K562 (cell line): Measurements from ENCODE around the gene COPS9. TPM values are rescaled to one million over a fixed set of nuclear protein-coding genes. Genes with fewer than 3 reads are reported as not detected.

Experiments used
- ATAC-seq: fragments of 200-7000 bp; cut with Tn5 transposase; 3 replicates; pipeline ENCODE4 v1.9.1; 2020; ENCODE audit warnings: moderate library complexity
- BruUV-seq: library from RNA; stranded (reverse); fragments of 400-500 nt; replicated peaks from 2 replicates; lab custom pipeline; 2021; lab: Mats Ljungman, UMichigan
- CTCF ChIA-PET: fragments of 300-600 bp; formaldehyde crosslinking; extraction: SDS; loops from one replicate; lab custom pipeline; 2021; ENCODE audit warnings: low intra/inter-chr PET ratio; lab: Yijun Ruan, JAX
- POLR2A ChIA-PET: fragments of 300-600, 350-650 bp; sonication (Branson Sonifier 250); formaldehyde crosslinking; extraction: SDS; loops from one replicate; lab custom pipeline; 2021; ENCODE audit warnings: antibody characterized with exemption, inconsistent platforms; lab: Yijun Ruan, JAX
- DNase-seq, 4 experiments: peaks; one replicate each; pipeline versions ENCODE4 v3.0.0 to v3.0.0-alpha.2; 2011 to 2018; ENCODE audit warnings: low spot score in 3 of 4, mixed read lengths in 3 of 4; ENCODE audit errors: extremely low read depth in 1 of 4
- FAIRE-seq: peaks from 2 replicates; lab custom pipeline; 2011; peaks lifted over from hg19 to GRCh38; lab: Jason Lieb, UNC
- H2AFZ ChIP-seq: 2 replicates; pipeline ENCODE4 v1.6.0; 2011; ENCODE audit warnings: low read depth, low read length, control low read depth, inconsistent platforms
- H3K27ac ChIP-seq: fragments of 200-600 bp; 3 replicates; pipeline ENCODE4 v1.8.0; 2011; ENCODE audit warnings: low read depth, mild to moderate bottlenecking, control low read depth, inconsistent platforms, low read length, moderate library complexity, mixed read lengths; ENCODE audit errors: extremely low read depth
- H3K27me3 ChIP-seq, 2 experiments: fragments of 300-600 bp in 1 of 2; 2 replicates in 1 of 2; 3 replicates in 1 of 2; pipeline versions ENCODE4 v1.6.0 to v1.8.0; 2011; ENCODE audit warnings: inconsistent platforms in 2 of 2, low read length in 2 of 2, mild to moderate bottlenecking in 1 of 2, mixed read lengths in 1 of 2, moderate library complexity in 1 of 2; ENCODE audit not compliant: control insufficient read depth in 2 of 2, insufficient read depth in 2 of 2
- H3K36me3 ChIP-seq: fragments of 300-600 bp; 3 replicates; pipeline ENCODE4 v1.8.0; 2011; ENCODE audit warnings: mild to moderate bottlenecking, low read length, inconsistent platforms; ENCODE audit not compliant: control insufficient read depth, insufficient read depth
- H3K4me1 ChIP-seq, 2 experiments: fragments of 200-600 bp in 1 of 2; replicated peaks in 1 of 2; 2 replicates in 1 of 2; 3 replicates in 1 of 2; pipeline versions ENCODE4 v1.5.1 to v1.8.0; 2011; ENCODE audit warnings: inconsistent platforms in 2 of 2, low read length in 2 of 2, mild to moderate bottlenecking in 1 of 2, mixed read lengths in 1 of 2, moderate library complexity in 1 of 2; ENCODE audit not compliant: control insufficient read depth in 2 of 2, insufficient read depth in 2 of 2
- H3K4me2 ChIP-seq: 2 replicates; pipeline ENCODE4 v1.6.1; 2011; ENCODE audit warnings: low read length, control low read depth, inconsistent platforms, mixed read lengths; ENCODE audit not compliant: insufficient read depth
- H3K4me3 ChIP-seq: fragments of 200-600 bp; sonication (generic), shearing (Covaris generic); 2 replicates; pipeline ENCODE4 v1.5.1; 2016; ENCODE audit warnings: control low read depth, inconsistent platforms
- H3K79me2 ChIP-seq: fragments of 200-600 bp; 3 replicates; pipeline ENCODE4 v1.8.0; 2011; ENCODE audit warnings: low read length, inconsistent platforms; ENCODE audit not compliant: control insufficient read depth, insufficient read depth
- H3K9ac ChIP-seq, 2 experiments: 2 replicates each; pipeline versions ENCODE4 v1.6.0 to v1.6.1; 2011; ENCODE audit warnings: low read depth in 2 of 2, low read length in 2 of 2, control low read depth in 1 of 2, inconsistent platforms in 1 of 2, mild to moderate bottlenecking in 1 of 2, mixed read lengths in 1 of 2; ENCODE audit not compliant: insufficient read depth in 1 of 2
- H3K9me1 ChIP-seq: one replicate; pipeline ENCODE4 v1.6.0; 2011; ENCODE audit warnings: inconsistent platforms, mild to moderate bottlenecking, low read length, moderate library complexity; ENCODE audit not compliant: control insufficient read depth, insufficient read depth
- H3K9me3 ChIP-seq: replicated peaks from 2 replicates; pipeline ENCODE4 v1.5.1; 2011; ENCODE audit warnings: low read depth, low read length, inconsistent platforms; ENCODE audit not compliant: control insufficient read depth, insufficient read depth
- H4K20me1 ChIP-seq: replicated peaks from 2 replicates; pipeline ENCODE4 v1.6.1; 2011; ENCODE audit warnings: low read length, inconsistent platforms, mixed read lengths; ENCODE audit not compliant: control insufficient read depth, insufficient read depth
- ARID2 ChIP-seq: fragments of 450-650 bp; IDR thresholded peaks from 2 replicates; pipeline ENCODE4 v1.6.1; 2017; ENCODE audit warnings: antibody characterized with exemption, mild to moderate bottlenecking
- ATF1 ChIP-seq, 2 experiments: fragments of 450-650 bp in 1 of 2; IDR thresholded peaks; 2 replicates each; pipeline ENCODE4 v1.6.1; 2016; ENCODE audit warnings: missing compliant biosample characterization in 1 of 2, missing genetic modification characterization in 1 of 2
- PRDM10 ChIP-seq: fragments of 450-650 bp; IDR thresholded peaks from 2 replicates; pipeline ENCODE4 v1.6.1; 2018; ENCODE audit not compliant: partially characterized antibody
- SMARCA4 ChIP-seq: fragments of 450-650 bp; IDR thresholded peaks from 2 replicates; pipeline ENCODE4 v1.6.1; 2016
- TBL1XR1 ChIP-seq, 2 experiments: IDR thresholded peaks; 2 replicates each; pipeline ENCODE4 v1.6.1; 2012; ENCODE audit warnings: improper control_type of control experiment in 2 of 2, low read length in 2 of 2, mild to moderate bottlenecking in 1 of 2
- ZMIZ1 ChIP-seq, 2 experiments: fragments of 150-350 bp in 1 of 2; IDR thresholded peaks; 2 replicates each; pipeline ENCODE4 v1.6.1; 2012 to 2016; ENCODE audit warnings: low read depth in 2 of 2, low read length in 2 of 2, mild to moderate bottlenecking in 1 of 2, moderate library complexity in 1 of 2
- WGBS: fragments of 100-300 bp; shearing (Covaris generic); methylation state at CpG from one replicate; pipeline ENCODE4 v1.1.6; 2016; ENCODE audit warnings: low coverage, mixed read lengths; ENCODE audit not compliant: insufficient coverage; ENCODE audit errors: missing lambda C conversion rate; 5-methylcytosine and 5-hydroxymethylcytosine counted together
- in situ Hi-C: fragments of 300-500 bp; cut with MboI; formaldehyde crosslinking; loops from 4 replicates; pipeline ENCODE4 v1.15.0; 2018; ENCODE audit warnings: inconsistent platforms, mixed read lengths
- intact Hi-C: fragments of 100-400 bp; cut with micrococcal nuclease; formaldehyde crosslinking; loops from 2 replicates; pipeline ENCODE4 v1.14.2; 2022
- polyA plus RNA-seq, 8 experiments: library from polyadenylated mRNA; depleted of rRNA in 4 of 8; stranded (reverse) in 5 of 8; unstranded in 3 of 8; fragments of >200 nt; fragmentation: Nextera tagmentation in 2 of 8; fragmentation: Illumina TruSeq in 1 of 8; extraction: Ambion mirVana in 2 of 8; extraction: Trizol in 1 of 8; gene quantifications; 2 replicates each; pipeline versions ENCODE4 v1.2.1 to v1.2.3, GENCODE V29; 2011 to 2014; ENCODE audit warnings: inconsistent platforms in 1 of 8, missing spikeins in 1 of 8
- total RNA-seq, 7 experiments: library from RNA; depleted of rRNA in 6 of 7; stranded (reverse); fragments of >200 nt in 6 of 7; fragmentation: Illumina TruSeq in 2 of 7; extraction: Trizol in 2 of 7; gene quantifications; 2 replicates each; pipeline versions ENCODE4 v1.2.1 to v1.2.3, GENCODE V29; 2011 to 2021; ENCODE audit warnings: low replicate concordance in 1 of 7

COPS9 gene
- total and polyA plus RNA-seq, 9 of the 15 experiments (the other 6 are each of a cell fraction or from before 2014, with no cell fraction given): 55.0 to 281 (median 99.9) TPM

- Histone ChIP-seq H3K9ac (no peak overlapping the region), H3K27ac (no peak overlapping the region), H3K4me1 (no peaks in the 10 kb centered on the region), H4K20me1 (no peaks in the 10 kb centered on the region), H3K27me3 (no peaks in the 10 kb centered on the region; a peak in 1 of 5 replicates), H3K4me2 (no peak overlapping the region), H3K9me3 (no peaks in the 10 kb centered on the region), H3K4me3 (no peak overlapping the region), H3K79me2 (no peaks in the 10 kb centered on the region), H3K9me1 (no peaks in the 10 kb centered on the region), H3K36me3 (no peaks in the 10 kb centered on the region), H2AFZ (no peak overlapping the region)
- BruUV-seq: no TSS peak
- CTCF ChIA-PET: no interaction called here
- ATAC-seq (no peak), FAIRE-seq (no peak), DNase-seq (no peak)
- WGBS: 28% methylated on average over 17 of the region's 24 CpGs
- intact Hi-C loops: no loop called here
- in situ Hi-C loops: no loop called here
- TF ChIP-seq ARID2 (no peak), ATF1 (CRISPR knock-in tag; IDR thresholded peaks at IDR 0.05) (no peak), ATF1 (tag; IDR thresholded peaks at IDR 0.05) (no peak), SMARCA4 (no peak), ZMIZ1 (IDR thresholded peaks at IDR 0.05; ENCODE audit: low read depth in 2 of 2, low read length in 2 of 2) (no peak), PRDM10 (no peak), TBL1XR1 (IDR thresholded peaks at IDR 0.05; ENCODE audit: low read length in 2 of 2) (no peak)
- POLR2A ChIA-PET: no interaction called here
These were observed 12.1 kb downstream of the COPS9 start for GRCh38 chr2:240123821-240124650.
